ENCODE data around the gene ICAM1. TPM values are rescaled to one million over a fixed set of nuclear protein-coding genes. Genes with fewer than 3 reads are reported as not detected.

ICAM1 gene
- polyA plus RNA-seq, 1 of the 3 experiments (the other 2 are of a cell fraction): 14.5 TPM

DNA sequence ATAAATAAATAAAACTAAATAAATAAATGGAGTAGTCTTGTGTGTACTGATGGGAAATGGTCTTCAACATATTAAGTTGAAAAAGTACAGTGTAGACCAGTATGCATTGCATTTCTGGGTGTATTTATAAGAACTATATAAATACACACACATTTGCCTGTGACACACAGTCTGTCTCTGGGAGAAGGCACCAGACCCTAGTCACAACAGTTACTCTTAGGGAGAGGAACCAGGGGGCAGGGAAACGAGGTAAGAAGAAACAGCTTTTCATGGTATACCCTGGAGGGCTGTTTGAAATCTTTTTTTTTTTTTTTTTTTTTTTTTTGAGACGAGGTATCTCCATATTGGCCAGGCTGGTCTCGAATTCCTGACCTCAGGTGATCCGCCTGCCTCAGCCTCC lies 37.0 kb upstream of the ICAM1 start:
- Histone ChIP-seq H3K9me2 (no peaks in the 10 kb centered on the region), H3K36me3 (replicated peaks in 1 of 2; ENCODE audit: control insufficient read depth in 1 of 2, insufficient read depth in 2 of 2, low read length in 1 of 2) (no peaks in the 10 kb centered on the region), H3K27ac (ENCODE audit: low read depth in 2 of 2, low read length in 1 of 2) (no peak overlapping the region), H3K9me3 (no peaks in the 10 kb centered on the region), H3K27me3 (ENCODE audit: insufficient read depth) (no peaks in the 10 kb centered on the region), H3K4me2 (no peak overlapping the region), H4K20me1 (ENCODE audit: insufficient read depth) (0 out of 2 replicates have a peak, but pooled peaks cover 4% of the 10 kb centered on the region), H3K79me2 (ENCODE audit: insufficient read depth) (peaks cover 10% of the 10 kb centered on the region; the same call in 1 of the 2 replicates), H3F3A (replicated peaks; ENCODE audit: insufficient read depth) (peaks cover 4% of the 10 kb centered on the region), H3K4me3 (ENCODE audit: low read depth in 2 of 2, low read length in 1 of 2) (no peak overlapping the region), H3K4me1 (ENCODE audit: control insufficient read depth in 1 of 2, insufficient read depth in 2 of 2, low read depth in 1 of 2, low read length in 1 of 2) (peaks cover 0 to 9% of the 10 kb centered on the region in 2 experiments; a peak in 1 of 4 replicates), H3K9ac (no peak overlapping the region), H2AFZ (ENCODE audit: low read depth) (no peak overlapping the region)
- TF ChIP-seq SIN3A (IDR thresholded peaks at IDR 0.05; ENCODE audit: borderline replicate concordance, low read depth, low read length) (no peak), FOXM1 (IDR thresholded peaks at IDR 0.05; ENCODE audit: low read depth) (no peak), GATA2 (CRISPR knock-in tag; IDR thresholded peaks at IDR 0.05) (no peak), TEAD4 (IDR thresholded peaks at IDR 0.05; ENCODE audit: borderline replicate concordance, insufficient read depth) (no peak), ELF1 (IDR thresholded peaks at IDR 0.05) (no peak), GABPA (IDR thresholded peaks at IDR 0.05; ENCODE audit: low read depth) (no peak), NRF1 (IDR thresholded peaks at IDR 0.05; ENCODE audit: low read depth, low read length) (no peak), NFIC (IDR thresholded peaks at IDR 0.05; ENCODE audit: borderline replicate concordance) (no peak)
- TF ChIP-seq, protein P1, sequence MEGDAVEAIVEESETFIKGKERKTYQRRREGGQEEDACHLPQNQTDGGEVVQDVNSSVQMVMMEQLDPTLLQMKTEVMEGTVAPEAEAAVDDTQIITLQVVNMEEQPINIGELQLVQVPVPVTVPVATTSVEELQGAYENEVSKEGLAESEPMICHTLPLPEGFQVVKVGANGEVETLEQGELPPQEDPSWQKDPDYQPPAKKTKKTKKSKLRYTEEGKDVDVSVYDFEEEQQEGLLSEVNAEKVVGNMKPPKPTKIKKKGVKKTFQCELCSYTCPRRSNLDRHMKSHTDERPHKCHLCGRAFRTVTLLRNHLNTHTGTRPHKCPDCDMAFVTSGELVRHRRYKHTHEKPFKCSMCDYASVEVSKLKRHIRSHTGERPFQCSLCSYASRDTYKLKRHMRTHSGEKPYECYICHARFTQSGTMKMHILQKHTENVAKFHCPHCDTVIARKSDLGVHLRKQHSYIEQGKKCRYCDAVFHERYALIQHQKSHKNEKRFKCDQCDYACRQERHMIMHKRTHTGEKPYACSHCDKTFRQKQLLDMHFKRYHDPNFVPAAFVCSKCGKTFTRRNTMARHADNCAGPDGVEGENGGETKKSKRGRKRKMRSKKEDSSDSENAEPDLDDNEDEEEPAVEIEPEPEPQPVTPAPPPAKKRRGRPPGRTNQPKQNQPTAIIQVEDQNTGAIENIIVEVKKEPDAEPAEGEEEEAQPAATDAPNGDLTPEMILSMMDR (IDR thresholded peaks at IDR 0.05): no peak
- TF ChIP-seq, protein P2, sequence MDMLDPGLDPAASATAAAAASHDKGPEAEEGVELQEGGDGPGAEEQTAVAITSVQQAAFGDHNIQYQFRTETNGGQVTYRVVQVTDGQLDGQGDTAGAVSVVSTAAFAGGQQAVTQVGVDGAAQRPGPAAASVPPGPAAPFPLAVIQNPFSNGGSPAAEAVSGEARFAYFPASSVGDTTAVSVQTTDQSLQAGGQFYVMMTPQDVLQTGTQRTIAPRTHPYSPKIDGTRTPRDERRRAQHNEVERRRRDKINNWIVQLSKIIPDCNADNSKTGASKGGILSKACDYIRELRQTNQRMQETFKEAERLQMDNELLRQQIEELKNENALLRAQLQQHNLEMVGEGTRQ (IDR thresholded peaks at IDR 0.05; ENCODE audit: borderline replicate concordance, low read depth, low read length): no peak
- TF ChIP-seq, protein P3, sequence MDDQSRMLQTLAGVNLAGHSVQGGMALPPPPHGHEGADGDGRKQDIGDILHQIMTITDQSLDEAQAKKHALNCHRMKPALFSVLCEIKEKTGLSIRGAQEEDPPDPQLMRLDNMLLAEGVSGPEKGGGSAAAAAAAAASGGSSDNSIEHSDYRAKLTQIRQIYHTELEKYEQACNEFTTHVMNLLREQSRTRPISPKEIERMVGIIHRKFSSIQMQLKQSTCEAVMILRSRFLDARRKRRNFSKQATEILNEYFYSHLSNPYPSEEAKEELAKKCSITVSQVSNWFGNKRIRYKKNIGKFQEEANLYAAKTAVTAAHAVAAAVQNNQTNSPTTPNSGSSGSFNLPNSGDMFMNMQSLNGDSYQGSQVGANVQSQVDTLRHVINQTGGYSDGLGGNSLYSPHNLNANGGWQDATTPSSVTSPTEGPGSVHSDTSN (IDR thresholded peaks at IDR 0.05): no peak
- TF ChIP-seq, protein P4, sequence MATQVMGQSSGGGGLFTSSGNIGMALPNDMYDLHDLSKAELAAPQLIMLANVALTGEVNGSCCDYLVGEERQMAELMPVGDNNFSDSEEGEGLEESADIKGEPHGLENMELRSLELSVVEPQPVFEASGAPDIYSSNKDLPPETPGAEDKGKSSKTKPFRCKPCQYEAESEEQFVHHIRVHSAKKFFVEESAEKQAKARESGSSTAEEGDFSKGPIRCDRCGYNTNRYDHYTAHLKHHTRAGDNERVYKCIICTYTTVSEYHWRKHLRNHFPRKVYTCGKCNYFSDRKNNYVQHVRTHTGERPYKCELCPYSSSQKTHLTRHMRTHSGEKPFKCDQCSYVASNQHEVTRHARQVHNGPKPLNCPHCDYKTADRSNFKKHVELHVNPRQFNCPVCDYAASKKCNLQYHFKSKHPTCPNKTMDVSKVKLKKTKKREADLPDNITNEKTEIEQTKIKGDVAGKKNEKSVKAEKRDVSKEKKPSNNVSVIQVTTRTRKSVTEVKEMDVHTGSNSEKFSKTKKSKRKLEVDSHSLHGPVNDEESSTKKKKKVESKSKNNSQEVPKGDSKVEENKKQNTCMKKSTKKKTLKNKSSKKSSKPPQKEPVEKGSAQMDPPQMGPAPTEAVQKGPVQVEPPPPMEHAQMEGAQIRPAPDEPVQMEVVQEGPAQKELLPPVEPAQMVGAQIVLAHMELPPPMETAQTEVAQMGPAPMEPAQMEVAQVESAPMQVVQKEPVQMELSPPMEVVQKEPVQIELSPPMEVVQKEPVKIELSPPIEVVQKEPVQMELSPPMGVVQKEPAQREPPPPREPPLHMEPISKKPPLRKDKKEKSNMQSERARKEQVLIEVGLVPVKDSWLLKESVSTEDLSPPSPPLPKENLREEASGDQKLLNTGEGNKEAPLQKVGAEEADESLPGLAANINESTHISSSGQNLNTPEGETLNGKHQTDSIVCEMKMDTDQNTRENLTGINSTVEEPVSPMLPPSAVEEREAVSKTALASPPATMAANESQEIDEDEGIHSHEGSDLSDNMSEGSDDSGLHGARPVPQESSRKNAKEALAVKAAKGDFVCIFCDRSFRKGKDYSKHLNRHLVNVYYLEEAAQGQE (IDR thresholded peaks at IDR 0.05; ENCODE audit: low read depth, low read length): no peak
- TF ChIP-seq, protein P5, sequence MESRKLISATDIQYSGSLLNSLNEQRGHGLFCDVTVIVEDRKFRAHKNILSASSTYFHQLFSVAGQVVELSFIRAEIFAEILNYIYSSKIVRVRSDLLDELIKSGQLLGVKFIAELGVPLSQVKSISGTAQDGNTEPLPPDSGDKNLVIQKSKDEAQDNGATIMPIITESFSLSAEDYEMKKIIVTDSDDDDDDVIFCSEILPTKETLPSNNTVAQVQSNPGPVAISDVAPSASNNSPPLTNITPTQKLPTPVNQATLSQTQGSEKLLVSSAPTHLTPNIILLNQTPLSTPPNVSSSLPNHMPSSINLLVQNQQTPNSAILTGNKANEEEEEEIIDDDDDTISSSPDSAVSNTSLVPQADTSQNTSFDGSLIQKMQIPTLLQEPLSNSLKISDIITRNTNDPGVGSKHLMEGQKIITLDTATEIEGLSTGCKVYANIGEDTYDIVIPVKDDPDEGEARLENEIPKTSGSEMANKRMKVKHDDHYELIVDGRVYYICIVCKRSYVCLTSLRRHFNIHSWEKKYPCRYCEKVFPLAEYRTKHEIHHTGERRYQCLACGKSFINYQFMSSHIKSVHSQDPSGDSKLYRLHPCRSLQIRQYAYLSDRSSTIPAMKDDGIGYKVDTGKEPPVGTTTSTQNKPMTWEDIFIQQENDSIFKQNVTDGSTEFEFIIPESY (IDR thresholded peaks at IDR 0.05; ENCODE audit: borderline replicate concordance, low read depth): no peak
- CTCF ChIA-PET: interaction anchor here (5.1 kb wide), 1 partner anchor 16 kb away, joined by 31 read pairs; no protein-coding TSS in a partner anchor
- WGBS (ENCODE audit: low lambda C conversion rate): 75% methylated on average over 4 of the region's 4 CpGs
- no peak for DNase-seq
- POLR2A ChIA-PET: no interaction called here
